Measurements from ENCODE around the gene PLCB4.
"Not testable (repeated sequence)": the region's sequence is repeated elsewhere in the genome, so short reads cannot be mapped to it uniquely, and the experiment has no call there.

The PLCB4 gene

GRCh38 chr20:9145142-9145541, 76.3 kb downstream of the PLCB4 start:
- DNase-seq = no peak

- no peak for DNase-seq
Observed at GRCh38 chr20:9146649-9147048, 77.8 kb downstream of the PLCB4 start.

GRCh38 chr20:9147547-9148024, 78.7 kb downstream of the PLCB4 start:
- DNase-seq = no peak

- DNase-seq = no peak
Observed at GRCh38 chr20:9148291-9148690, 79.4 kb downstream of the PLCB4 start.

GRCh38 chr20:9149087-9149486, 80.2 kb downstream of the PLCB4 start:
- no peak for DNase-seq

GRCh38 chr20:9149796-9150195, 80.9 kb downstream of the PLCB4 start:
- no peak for DNase-seq

GRCh38 chr20:9150679-9151078, 81.8 kb downstream of the PLCB4 start:
- DNase-seq = no peak

- DNase-seq = not testable (repeated sequence)
Observed at GRCh38 chr20:9152139-9152538, 83.3 kb downstream of the PLCB4 start.

- no peak for DNase-seq
Observed at GRCh38 chr20:9154464-9155024, 85.7 kb downstream of the PLCB4 start.

GRCh38 chr20:9156529-9157280, 87.8 kb downstream of the PLCB4 start:
- no peak for DNase-seq

GRCh38 chr20:9160331-9160730, 91.4 kb downstream of the PLCB4 start:
- no peak for DNase-seq

- DNase-seq = no peak
Observed at GRCh38 chr20:9160757-9161156, 91.9 kb downstream of the PLCB4 start.

- no peak for DNase-seq
Observed at GRCh38 chr20:9161311-9161710, 92.4 kb downstream of the PLCB4 start.

GRCh38 chr20:9163251-9163650, 94.4 kb downstream of the PLCB4 start:
- no peak for DNase-seq

- DNase-seq = no peak
Observed at GRCh38 chr20:9163995-9164394, 95.1 kb downstream of the PLCB4 start.

- no peak for DNase-seq
Observed at GRCh38 chr20:9165261-9165660, 96.4 kb downstream of the PLCB4 start.

GRCh38 chr20:9166153-9166780, 97.4 kb downstream of the PLCB4 start:
- no peak for DNase-seq

GRCh38 chr20:9169409-9169808, 100.5 kb downstream of the PLCB4 start:
- DNase-seq = no peak

GRCh38 chr20:9172851-9173250, 104.0 kb downstream of the PLCB4 start:
- DNase-seq = no peak

GRCh38 chr20:9177278-9177677, 108.4 kb downstream of the PLCB4 start:
- DNase-seq = no peak

GRCh38 chr20:9179193-9179802, 110.4 kb downstream of the PLCB4 start:
- DNase-seq = no peak

GRCh38 chr20:9179867-9180266, 111.0 kb downstream of the PLCB4 start:
- DNase-seq = no peak

- DNase-seq = no peak
Observed at GRCh38 chr20:9180481-9181257, 111.8 kb downstream of the PLCB4 start.
